Neural cell (in vitro differentiated cells): ENCODE results near the gene RFNG. TPM values are rescaled to one million over a fixed set of nuclear protein-coding genes. Genes with fewer than 3 reads are reported as not detected.

Source experiments
- H2AFZ ChIP-seq: fragments of 200-600, 300-800 bp; sonication (generic), shearing (Covaris generic); 2 replicates; pipeline ENCODE4 v1.6.0; 2014; ENCODE audit warnings: low read depth, mild to moderate bottlenecking, antibody characterized with exemption, low read length, moderate library complexity
- H3F3A ChIP-seq: fragments of 200-600 bp; shearing (Covaris generic); 2 replicates; pipeline ENCODE4 v1.6.1; 2016; ENCODE audit warnings: mild to moderate bottlenecking, moderate library complexity, mixed read lengths, antibody characterized with exemption, low read length; ENCODE audit not compliant: insufficient read depth, poor library complexity, severe bottlenecking
- H3K27ac ChIP-seq: fragments of 200-600, 300-800 bp; sonication (generic), shearing (Covaris generic); 2 replicates; pipeline ENCODE4 v1.5.1; 2014; ENCODE audit warnings: mild to moderate bottlenecking, low read length, moderate library complexity
- H3K27me3 ChIP-seq: fragments of 300-800, 200-600 bp; sonication (generic), shearing (Covaris generic); 2 replicates; pipeline ENCODE4 v1.6.0; 2014; ENCODE audit warnings: mild to moderate bottlenecking, low read depth, low read length, moderate library complexity; ENCODE audit not compliant: insufficient read depth
- H3K36me3 ChIP-seq: fragments of 300-800, 200-600 bp; sonication (generic), shearing (Covaris generic); 2 replicates; pipeline ENCODE4 v1.5.1; 2014; ENCODE audit warnings: mild to moderate bottlenecking, antibody characterized with exemption, low read length, moderate library complexity; ENCODE audit not compliant: insufficient read depth
- H3K4me2 ChIP-seq: fragments of 300-800, 200-600 bp; sonication (generic), shearing (Covaris generic); 2 replicates; pipeline ENCODE4 v1.6.0; 2014; ENCODE audit warnings: mild to moderate bottlenecking, low read length
- H3K4me3 ChIP-seq: fragments of 300-800, 200-600 bp; sonication (generic), shearing (Covaris generic); 2 replicates; pipeline ENCODE4 v1.5.1; 2014; ENCODE audit warnings: mild to moderate bottlenecking, low read length, moderate library complexity
- H3K79me2 ChIP-seq: fragments of 200-600 bp; shearing (Covaris generic); replicated peaks from 2 replicates; pipeline ENCODE4 v1.6.0; 2014; ENCODE audit warnings: mild to moderate bottlenecking, low read length, moderate library complexity; ENCODE audit not compliant: insufficient read depth
- H3K9ac ChIP-seq: fragments of 300-800, 200-600 bp; sonication (generic), shearing (Covaris generic); 2 replicates; pipeline ENCODE4 v1.6.1; 2016; ENCODE audit warnings: mild to moderate bottlenecking, low read length, mixed read lengths
- H3K9me2 ChIP-seq: fragments of 200-600 bp; shearing (Covaris generic); 2 replicates; pipeline ENCODE4 v1.6.1; 2016; ENCODE audit warnings: mild to moderate bottlenecking, low read length, mixed read lengths; ENCODE audit not compliant: insufficient read depth
- H3K9me3 ChIP-seq: fragments of 200-600, 300-800 bp; sonication (generic), shearing (Covaris generic); 2 replicates; pipeline ENCODE4 v1.6.1; 2016; ENCODE audit warnings: mild to moderate bottlenecking, mixed run types, low read length, moderate library complexity, mixed read lengths
- H4K20me1 ChIP-seq: fragments of 200-600 bp; shearing (Covaris generic); 2 replicates; pipeline ENCODE4 v1.6.1; 2016; ENCODE audit warnings: mild to moderate bottlenecking, mixed run types; ENCODE audit not compliant: insufficient read depth
- CTCF ChIP-seq: fragments of 450-650 bp; IDR thresholded peaks from 2 replicates; pipeline ENCODE4 v1.5.1; 2014; ENCODE audit warnings: antibody characterized with exemption, mild to moderate bottlenecking, moderate library complexity; ENCODE audit not compliant: poor library complexity, severe bottlenecking
- EZH2 ChIP-seq: fragments of 200-600, 300-800 bp; shearing (Covaris generic), sonication (generic); IDR thresholded peaks from 2 replicates; pipeline ENCODE4 v1.6.1; 2014; ENCODE audit warnings: antibody characterized with exemption, low read length, borderline replicate concordance, mild to moderate bottlenecking; ENCODE audit not compliant: insufficient read depth, poor library complexity, severe bottlenecking
- MXI1 ChIP-seq: fragments of 450-650 bp; conservative IDR thresholded peaks from 2 replicates; pipeline ENCODE4 v1.6.1; 2014; ENCODE audit warnings: antibody characterized with exemption, mild to moderate bottlenecking; ENCODE audit not compliant: poor library complexity, severe bottlenecking
- RAD21 ChIP-seq: fragments of 450-650 bp; conservative IDR thresholded peaks from 2 replicates; pipeline ENCODE4 v1.6.1; 2014; ENCODE audit warnings: antibody characterized with exemption, mild to moderate bottlenecking, moderate library complexity
- SMC3 ChIP-seq: fragments of 450-650 bp; conservative IDR thresholded peaks from 2 replicates; pipeline ENCODE4 v1.6.1; 2014; ENCODE audit warnings: antibody characterized with exemption, mild to moderate bottlenecking, moderate library complexity; ENCODE audit not compliant: poor library complexity
- polyA plus RNA-seq: library from polyadenylated mRNA; depleted of rRNA; stranded (reverse); fragments of >200 nt; gene quantifications from 2 replicates; pipeline ENCODE4 v1.2.3, GENCODE V29; 2014
- TF ChIP-seq, protein P1 (sequence below): IDR thresholded peaks from 2 replicates; pipeline ENCODE4 v1.6.1; 2012; ENCODE audit warnings: borderline replicate concordance

RFNG gene
- polyA plus RNA-seq, 1 donor from 2014 or later, result 176 TPM

GRCh38 chr17:82049106-82049505, 2.5 kb downstream of the RFNG start:
- H3K36me3 ChIP-seq, result no peaks in the 10 kb centered on the region
- no peak for TF ChIP-seq MXI1
- no peak for TF ChIP-seq CTCF
- H3K4me2 ChIP-seq, result no peak overlapping the region

DNA sequence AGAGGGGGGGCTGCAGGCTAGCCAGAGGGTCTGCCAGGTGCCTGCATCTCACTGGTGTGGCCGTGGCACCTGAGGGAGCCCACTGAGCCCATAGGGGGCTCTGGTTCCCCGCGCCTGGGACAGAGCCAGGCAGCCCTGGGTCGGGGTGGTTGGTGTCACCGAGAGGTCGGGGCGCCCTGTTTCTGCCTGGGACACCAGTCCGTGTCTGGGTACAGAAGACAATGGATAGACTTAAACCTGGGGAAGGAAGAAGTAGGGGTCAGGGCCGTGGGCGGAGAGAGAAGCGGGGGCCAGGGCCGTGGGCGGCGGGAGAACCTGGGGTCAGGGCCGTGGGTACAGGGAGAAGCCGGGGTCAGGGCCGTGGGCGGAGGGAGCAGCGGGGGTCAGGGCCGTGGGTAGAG, 3.0 kb downstream of the RFNG start:
- H3K9ac ChIP-seq, result no peak overlapping the region
- no peaks in the 10 kb centered on the region for H3F3A ChIP-seq
- H2AFZ ChIP-seq, result no peak overlapping the region
- no peak overlapping the region for H3K4me3 ChIP-seq
- no peaks in the 10 kb centered on the region for H3K9me2 ChIP-seq
- H3K9me3 ChIP-seq, result no peaks in the 10 kb centered on the region
- no peaks in the 10 kb centered on the region for H3K36me3 ChIP-seq
- no peaks in the 10 kb centered on the region for H4K20me1 ChIP-seq
- no peak overlapping the region for H3K4me2 ChIP-seq
- peaks cover 10% of the 10 kb centered on the region for H3K79me2 ChIP-seq
- H3K27ac ChIP-seq, result no peak overlapping the region
- TF ChIP-seq, protein P1, sequence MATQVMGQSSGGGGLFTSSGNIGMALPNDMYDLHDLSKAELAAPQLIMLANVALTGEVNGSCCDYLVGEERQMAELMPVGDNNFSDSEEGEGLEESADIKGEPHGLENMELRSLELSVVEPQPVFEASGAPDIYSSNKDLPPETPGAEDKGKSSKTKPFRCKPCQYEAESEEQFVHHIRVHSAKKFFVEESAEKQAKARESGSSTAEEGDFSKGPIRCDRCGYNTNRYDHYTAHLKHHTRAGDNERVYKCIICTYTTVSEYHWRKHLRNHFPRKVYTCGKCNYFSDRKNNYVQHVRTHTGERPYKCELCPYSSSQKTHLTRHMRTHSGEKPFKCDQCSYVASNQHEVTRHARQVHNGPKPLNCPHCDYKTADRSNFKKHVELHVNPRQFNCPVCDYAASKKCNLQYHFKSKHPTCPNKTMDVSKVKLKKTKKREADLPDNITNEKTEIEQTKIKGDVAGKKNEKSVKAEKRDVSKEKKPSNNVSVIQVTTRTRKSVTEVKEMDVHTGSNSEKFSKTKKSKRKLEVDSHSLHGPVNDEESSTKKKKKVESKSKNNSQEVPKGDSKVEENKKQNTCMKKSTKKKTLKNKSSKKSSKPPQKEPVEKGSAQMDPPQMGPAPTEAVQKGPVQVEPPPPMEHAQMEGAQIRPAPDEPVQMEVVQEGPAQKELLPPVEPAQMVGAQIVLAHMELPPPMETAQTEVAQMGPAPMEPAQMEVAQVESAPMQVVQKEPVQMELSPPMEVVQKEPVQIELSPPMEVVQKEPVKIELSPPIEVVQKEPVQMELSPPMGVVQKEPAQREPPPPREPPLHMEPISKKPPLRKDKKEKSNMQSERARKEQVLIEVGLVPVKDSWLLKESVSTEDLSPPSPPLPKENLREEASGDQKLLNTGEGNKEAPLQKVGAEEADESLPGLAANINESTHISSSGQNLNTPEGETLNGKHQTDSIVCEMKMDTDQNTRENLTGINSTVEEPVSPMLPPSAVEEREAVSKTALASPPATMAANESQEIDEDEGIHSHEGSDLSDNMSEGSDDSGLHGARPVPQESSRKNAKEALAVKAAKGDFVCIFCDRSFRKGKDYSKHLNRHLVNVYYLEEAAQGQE, result no peak
- TF ChIP-seq EZH2 (no peak), RAD21 (no peak), SMC3 (no peak), MXI1 (no peak)
- H3K27me3 ChIP-seq, result no peaks in the 10 kb centered on the region

More at GRCh38 chr17:82049106-82049505, 2.5 kb downstream of the RFNG start:
- Histone ChIP-seq H3K27ac (no peak overlapping the region), H3K27me3 (no peaks in the 10 kb centered on the region), H2AFZ (no peak overlapping the region), H3K79me2 (peaks cover 10% of the 10 kb centered on the region), H3K4me3 (no peak overlapping the region), H3K9me2 (no peaks in the 10 kb centered on the region), H4K20me1 (no peaks in the 10 kb centered on the region), H3K9me3 (no peaks in the 10 kb centered on the region), H3F3A (no peaks in the 10 kb centered on the region), H3K9ac (no peak overlapping the region)

GRCh38 chr17:82047914-82048570, 3.6 kb downstream of the RFNG start:
- Histone ChIP-seq H3K36me3 (no peaks in the 10 kb centered on the region), H3K27ac (no peak overlapping the region), H3K27me3 (no peaks in the 10 kb centered on the region), H4K20me1 (no peaks in the 10 kb centered on the region), H3K79me2 (peaks cover 10% of the 10 kb centered on the region), H3K4me2 (no peak overlapping the region), H3K9me2 (no peaks in the 10 kb centered on the region), H3F3A (no peaks in the 10 kb centered on the region), H3K9ac (no peak overlapping the region), H3K9me3 (no peaks in the 10 kb centered on the region), H2AFZ (no peak overlapping the region), H3K4me3 (no peak overlapping the region)
- no peak for TF ChIP-seq MXI1
- TF ChIP-seq SMC3, result no peak
- TF ChIP-seq RAD21, result no peak
